ENCODE data around the gene PPP1R16B.
A peak's percentile ranks its signal among the peaks of the same experiment; 100 is the strongest.

PPP1R16B gene

DNA sequence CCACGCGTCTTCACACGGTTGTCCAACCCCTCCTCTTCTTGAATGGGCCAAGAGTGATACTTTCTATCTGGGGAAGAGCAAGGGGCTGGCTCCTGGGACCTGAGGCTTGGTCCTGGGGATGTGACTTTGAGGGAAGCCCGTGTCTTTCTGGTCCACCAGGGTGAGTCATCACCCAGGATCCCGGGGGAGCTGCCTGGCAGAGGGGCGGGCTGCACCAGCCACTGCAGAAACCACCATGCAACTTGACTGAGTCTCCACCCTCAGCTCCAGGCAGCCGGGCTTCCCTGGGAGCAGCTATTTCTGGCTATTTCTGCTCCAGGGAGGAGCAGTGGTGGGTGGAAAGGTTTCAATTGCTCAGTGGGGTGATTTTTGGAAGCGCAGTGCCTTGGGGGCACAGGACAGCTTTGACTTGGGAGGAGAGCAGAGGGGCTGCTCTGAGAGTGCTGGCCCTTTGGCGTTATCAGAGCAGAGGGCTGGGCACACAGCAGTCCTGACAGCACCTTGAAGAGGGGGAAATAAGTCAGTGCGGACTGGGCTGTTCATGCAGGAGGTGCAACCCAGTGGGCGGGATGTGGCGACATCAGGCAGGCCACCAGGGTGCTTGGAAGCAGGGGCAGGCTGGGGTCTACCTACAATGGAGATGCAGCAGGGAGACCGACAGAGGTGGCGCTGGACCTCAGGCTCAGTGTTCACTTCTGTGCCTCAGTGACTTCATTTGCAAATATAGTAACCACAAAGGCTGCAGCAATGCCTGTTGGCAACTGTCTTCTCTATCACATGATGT, 75.6 kb downstream of the PPP1R16B start:
- DNase-seq, result no peak

- no peak for DNase-seq
Observed at GRCh38 chr20:38881806-38882440, 76.4 kb downstream of the PPP1R16B start.

DNA sequence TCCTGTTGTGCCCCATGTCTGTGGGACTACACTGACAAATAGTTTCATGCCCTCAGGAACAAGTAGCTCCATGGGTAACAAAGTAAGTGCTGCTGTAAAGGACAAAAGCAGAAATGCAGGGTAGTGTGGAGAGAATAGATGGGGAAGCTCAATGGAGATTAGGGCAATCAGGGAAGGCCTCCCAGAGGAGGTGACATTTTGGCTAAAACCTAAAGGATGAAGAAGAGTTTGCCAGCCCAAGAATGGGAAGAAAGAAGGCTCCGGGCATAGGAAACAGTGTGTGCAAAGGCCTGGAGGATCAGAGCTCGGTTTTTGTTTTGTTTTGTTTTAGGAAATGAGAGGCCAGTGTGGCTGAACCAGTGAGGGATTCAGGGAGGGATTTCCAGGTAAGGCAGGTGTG, 77.1 kb downstream of the PPP1R16B start:
- DNase-seq, result no peak

- no peak for DNase-seq
Observed at GRCh38 chr20:38883081-38883980, 77.8 kb downstream of the PPP1R16B start.

DNA sequence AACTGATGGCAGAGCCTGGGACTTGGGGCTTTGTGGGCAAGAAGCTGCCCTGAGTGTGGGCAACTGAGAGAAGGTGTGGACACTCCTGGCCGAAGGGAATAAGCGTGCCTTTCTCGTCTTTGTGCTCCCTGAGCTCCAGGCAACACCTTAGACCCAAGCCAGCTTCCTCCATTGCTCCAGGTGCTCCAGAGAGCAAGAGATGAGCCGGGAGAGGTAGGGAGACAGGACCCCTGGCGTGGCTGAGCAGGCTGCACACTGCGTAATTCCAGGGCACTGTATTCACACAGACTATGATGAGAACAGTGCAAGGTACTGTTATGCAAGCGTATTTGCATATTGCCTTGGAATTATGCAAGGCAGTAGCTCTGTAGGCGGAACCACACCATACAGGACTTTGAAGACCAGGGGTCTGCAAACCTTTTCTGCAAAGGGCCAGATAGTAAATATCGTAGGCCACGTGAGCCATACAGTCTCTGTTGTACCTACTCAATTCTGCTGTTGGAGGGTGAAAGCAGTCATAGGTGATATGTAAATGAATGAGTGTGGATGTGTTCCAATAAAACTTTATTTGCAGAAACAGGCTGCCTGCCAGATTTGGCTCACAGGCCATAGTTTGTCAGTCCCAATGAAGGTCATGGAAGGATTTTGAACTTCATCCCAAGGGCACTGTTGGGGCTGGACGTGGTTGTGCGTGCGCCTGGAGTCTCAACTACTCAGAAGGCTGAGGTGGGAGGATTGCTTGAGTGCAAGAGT, 78.7 kb downstream of the PPP1R16B start:
- DNase-seq, result no peak

DNA sequence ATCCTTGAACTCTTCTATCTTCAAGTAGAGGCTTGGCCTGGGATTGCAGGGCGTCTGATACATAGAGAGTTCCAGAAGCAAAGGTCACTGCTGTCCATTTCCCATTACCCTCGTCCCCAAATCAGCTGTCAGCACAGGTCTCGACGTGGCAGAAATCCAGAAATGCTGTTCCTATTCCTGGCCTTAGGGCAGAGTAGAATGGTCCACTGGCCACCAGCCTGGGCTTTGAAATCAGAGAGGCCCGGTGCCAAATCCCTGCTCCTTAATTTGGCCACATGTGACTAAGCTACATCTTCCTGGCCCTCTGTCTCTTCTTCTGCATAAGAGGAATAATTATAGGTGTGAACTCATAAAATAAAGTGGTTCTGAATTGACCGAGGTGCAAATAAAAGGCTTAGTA, 79.9 kb downstream of the PPP1R16B start:
- no peak for DNase-seq

GRCh38 chr20:38888059-38888831, 82.7 kb downstream of the PPP1R16B start:
- no peak for DNase-seq

DNA sequence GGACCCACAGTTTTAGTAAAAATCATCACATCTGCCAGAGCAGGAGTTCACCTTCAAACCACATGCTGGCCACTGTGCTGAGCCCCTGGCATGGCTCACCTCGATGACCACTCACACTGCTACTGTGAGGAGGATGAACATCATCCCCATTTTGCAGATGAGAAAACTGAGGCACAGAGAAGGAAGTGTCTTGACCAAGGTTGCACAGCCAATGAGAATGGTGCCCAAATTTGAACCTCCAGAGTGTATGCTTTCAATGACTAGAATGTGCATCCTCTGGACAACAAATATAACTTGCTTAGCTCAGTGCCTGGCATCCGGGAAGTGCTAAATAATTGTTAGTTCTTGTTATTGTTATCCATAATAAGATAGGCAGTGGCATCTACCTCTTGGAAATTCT, 83.6 kb downstream of the PPP1R16B start:
- DNase-seq, result no peak

DNA sequence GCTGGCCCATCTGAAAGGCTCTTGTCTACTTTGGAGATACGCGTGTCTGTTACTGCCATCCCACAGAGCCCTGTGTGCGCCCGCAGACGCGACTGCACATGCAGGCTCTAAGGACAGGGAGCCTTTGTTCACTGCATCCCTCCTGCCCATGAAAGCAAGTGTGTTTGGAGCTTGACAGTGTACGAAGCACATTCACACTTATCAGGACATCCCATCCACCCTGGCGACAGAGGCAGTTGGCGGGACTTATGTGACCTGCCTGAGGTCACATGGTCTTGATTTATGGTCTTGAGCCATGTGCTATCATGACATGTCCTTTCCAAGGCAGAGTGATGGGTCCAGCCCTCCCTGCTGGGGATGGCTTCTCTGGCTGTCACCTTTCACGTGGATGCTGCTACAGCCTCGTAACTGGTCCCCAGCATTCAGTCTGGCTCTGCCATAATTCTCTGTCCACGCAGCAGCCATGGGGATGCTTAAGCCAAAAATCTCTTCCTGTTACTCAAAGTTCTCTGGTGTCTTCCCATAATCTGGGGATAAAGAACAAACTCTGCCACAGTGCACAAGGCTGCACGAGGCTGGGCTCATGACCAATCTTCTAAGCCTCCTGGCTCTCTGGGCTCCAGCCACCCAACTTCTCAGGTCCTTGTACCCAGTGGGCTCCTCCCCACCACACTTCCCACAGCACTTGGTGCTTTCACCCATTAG, 84.4 kb downstream of the PPP1R16B start:
- DNase-seq, result no peak

DNA sequence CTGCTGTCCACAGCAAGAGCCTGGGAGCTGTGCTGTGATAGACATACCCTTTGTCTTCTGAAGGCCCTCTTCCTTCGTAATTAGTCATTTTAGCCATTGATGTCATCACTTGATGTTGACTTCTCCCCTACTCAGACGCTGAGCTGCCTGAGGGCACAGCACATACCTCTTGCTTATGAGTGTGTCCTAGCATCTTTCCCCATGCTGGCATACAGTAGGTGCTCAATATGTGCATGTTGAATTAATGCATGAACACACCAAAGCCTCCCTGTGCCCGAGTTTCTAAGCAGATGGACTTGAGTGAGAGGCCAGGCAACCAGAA, 85.0 kb downstream of the PPP1R16B start:
- DNase-seq, result no peak

DNA sequence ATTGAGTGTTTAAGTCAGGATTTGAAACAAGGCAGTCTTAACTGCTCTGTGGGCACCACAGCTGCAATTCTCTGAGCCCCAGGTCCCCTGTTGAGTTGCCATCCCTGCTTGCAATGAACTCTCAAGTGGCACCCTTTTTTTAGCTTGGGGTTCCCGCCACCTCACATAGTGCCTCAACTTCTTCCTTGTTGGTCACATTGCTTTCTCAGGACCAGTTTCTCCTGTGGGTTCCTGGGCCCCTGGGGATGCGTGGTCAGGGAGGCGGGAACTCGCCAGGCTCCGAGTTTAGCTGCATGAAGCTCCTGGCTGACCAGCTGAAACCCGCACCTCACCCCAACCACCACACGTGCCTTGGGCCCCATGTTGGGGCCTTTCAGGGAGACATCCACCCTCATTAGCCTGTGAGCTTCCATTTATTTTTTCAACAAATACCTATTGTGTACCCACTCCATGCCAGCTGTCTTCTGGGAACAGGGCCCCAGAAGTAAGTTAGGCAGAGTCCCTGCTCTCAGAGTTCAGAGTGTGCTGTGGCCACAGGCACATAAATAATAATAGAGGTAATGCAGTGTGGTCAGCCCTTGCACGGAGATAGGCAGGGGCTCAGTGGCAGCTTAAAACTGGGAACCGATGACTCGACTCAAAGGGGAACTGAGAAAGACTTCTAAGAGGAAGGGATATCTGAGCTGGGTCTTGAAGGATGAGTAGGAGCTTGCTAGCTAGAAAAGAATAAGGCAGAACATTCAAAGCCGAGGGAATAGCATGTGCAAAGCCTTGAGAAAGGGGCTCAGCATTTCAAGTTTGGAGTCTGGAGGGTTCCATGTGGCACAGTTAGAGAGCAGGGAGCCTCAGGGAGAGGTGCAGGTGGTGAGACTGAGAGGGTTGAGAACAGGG, 86.8 kb downstream of the PPP1R16B start:
- no peak for DNase-seq

GRCh38 chr20:38893056-38893564, 87.6 kb downstream of the PPP1R16B start:
- no peak for DNase-seq

GRCh38 chr20:38893565-38894090, 88.1 kb downstream of the PPP1R16B start:
- peak; percentile 79 to 80 for DNase-seq

- DNase-seq, result no peak
Observed at GRCh38 chr20:38894091-38894847, 88.8 kb downstream of the PPP1R16B start.

- DNase-seq, result no peak
Observed at GRCh38 chr20:38895098-38895949, 89.8 kb downstream of the PPP1R16B start.

- DNase-seq, result no peak
Observed at GRCh38 chr20:38896009-38896594, 90.6 kb downstream of the PPP1R16B start.

- DNase-seq, result no peak
Observed at GRCh38 chr20:38897267-38897666, 91.8 kb downstream of the PPP1R16B start.

DNA sequence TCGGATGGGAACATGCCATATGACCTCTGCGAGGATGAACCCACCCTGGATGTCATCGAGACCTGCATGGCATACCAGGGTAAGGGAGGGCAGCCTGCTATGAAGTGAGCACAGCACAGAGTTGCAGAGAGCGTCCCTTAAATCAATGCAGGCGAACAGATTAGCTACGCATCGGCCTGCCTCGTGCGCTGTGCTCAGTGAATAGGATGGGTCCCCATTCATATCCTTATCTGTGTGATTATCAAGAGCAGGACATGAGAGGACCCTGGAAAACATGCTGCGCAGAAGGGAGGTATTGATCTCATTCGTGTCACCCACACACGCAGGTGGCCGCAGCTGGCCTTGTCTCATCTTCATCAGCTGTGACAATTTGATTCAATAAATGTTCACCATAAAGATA, 95.1 kb downstream of the PPP1R16B start:
- no peak for DNase-seq
